Activated CD8-positive, alpha-beta T cell treated with anti-CD3 and anti-CD28 coated beads, Interleukin-2, amount 10 ng/mL, durations not matched to agents 7 days and 5 days (primary cell): Measurements from ENCODE around the gene DOCK1. TPM values are rescaled to one million over a fixed set of nuclear protein-coding genes. Genes with fewer than 3 reads are reported as not detected.

Experiments
- ATAC-seq: fragments of 150-1000 bp; cut with Tn5 transposase; one replicate; pipeline ENCODE4 v1.10.0; 2021; ENCODE audit warnings: moderate library complexity
- CTCF ChIA-PET: fragments of 350-600 bp; sonication (Branson Sonifier 250); formaldehyde crosslinking; loops from one replicate; lab custom pipeline; 2021; ENCODE audit warnings: antibody characterized with exemption; lab: Charles Lee
- POLR2A ChIA-PET: fragments of 350-600 bp; sonication (Branson Sonifier 250); formaldehyde crosslinking; loops from one replicate; lab custom pipeline; 2021; ENCODE audit warnings: antibody characterized with exemption; lab: Charles Lee
- DNase-seq: peaks from one replicate; pipeline ENCODE4 v3.0.0-alpha.2; 2020
- H3K27ac Mint-ChIP-seq: one replicate; pipeline ENCODE4 v1.8.0; 2021; ENCODE audit warnings: mild to moderate bottlenecking, mixed read lengths
- H3K27me3 Mint-ChIP-seq: one replicate; pipeline ENCODE4 v1.8.0; 2021; ENCODE audit warnings: low read depth, mixed read lengths
- H3K36me3 Mint-ChIP-seq: one replicate; pipeline ENCODE4 v1.8.0; 2021; ENCODE audit warnings: low read depth, mixed read lengths
- H3K4me1 Mint-ChIP-seq: one replicate; pipeline ENCODE4 v1.8.0; 2021; ENCODE audit warnings: low read depth, mixed read lengths
- H3K4me3 Mint-ChIP-seq: one replicate; pipeline ENCODE4 v1.8.0; 2021; ENCODE audit warnings: mild to moderate bottlenecking, mixed read lengths
- H3K9me3 Mint-ChIP-seq: one replicate; pipeline ENCODE4 v1.8.0; 2022; ENCODE audit warnings: mixed read lengths; ENCODE audit not compliant: insufficient read depth
- total RNA-seq, 2 experiments: library from RNA; stranded (reverse); gene quantifications; one replicate each; pipeline ENCODE4 v1.2.3, GENCODE V29; 2021

DOCK1 gene
- total RNA-seq, 2 experiments from 2014 or later = not detected

DNA sequence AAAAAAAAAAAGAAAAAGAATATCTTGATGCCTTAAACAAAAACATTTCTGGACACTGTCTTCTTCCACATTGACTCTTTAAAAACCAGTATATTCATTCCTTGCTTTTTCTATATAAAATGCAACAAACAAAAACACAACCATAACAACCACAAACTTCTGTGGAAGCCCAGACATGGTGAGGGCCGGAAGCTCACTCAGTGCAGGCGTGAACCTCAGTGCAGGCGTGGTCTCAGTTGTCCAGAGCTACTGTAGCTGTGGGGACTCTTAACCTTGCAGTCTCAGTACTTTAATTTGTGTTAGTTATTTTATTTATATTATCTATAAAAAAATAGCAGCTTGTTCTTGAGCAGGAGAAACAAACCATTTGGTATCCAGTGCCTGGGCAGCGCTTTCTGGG lies 131.8 kb downstream of the DOCK1 start:
- ChIA-PET POLR2A (no interaction called here), CTCF (no interaction called here)
- Mint-ChIP-seq H3K4me1 (no peaks in the 10 kb centered on the region), H3K36me3 (no peaks in the 10 kb centered on the region), H3K27me3 (no peaks in the 10 kb centered on the region), H3K4me3 (no peak overlapping the region), H3K9me3 (no peaks in the 10 kb centered on the region), H3K27ac (no peak overlapping the region)
- no peak for ATAC-seq
- no peak for DNase-seq

GRCh38 chr10:127039435-127039834 lies 134.2 kb downstream of the DOCK1 start:
- no peaks in the 10 kb centered on the region for H3K9me3 Mint-ChIP-seq
- no peaks in the 10 kb centered on the region for H3K36me3 Mint-ChIP-seq
- no peaks in the 10 kb centered on the region for H3K27me3 Mint-ChIP-seq
- H3K27ac Mint-ChIP-seq = no peak overlapping the region
- CTCF ChIA-PET = no interaction called here
- DNase-seq (no peak), ATAC-seq (no peak)
- no peaks in the 10 kb centered on the region for H3K4me1 Mint-ChIP-seq
- POLR2A ChIA-PET = no interaction called here
- no peak overlapping the region for H3K4me3 Mint-ChIP-seq

DNA sequence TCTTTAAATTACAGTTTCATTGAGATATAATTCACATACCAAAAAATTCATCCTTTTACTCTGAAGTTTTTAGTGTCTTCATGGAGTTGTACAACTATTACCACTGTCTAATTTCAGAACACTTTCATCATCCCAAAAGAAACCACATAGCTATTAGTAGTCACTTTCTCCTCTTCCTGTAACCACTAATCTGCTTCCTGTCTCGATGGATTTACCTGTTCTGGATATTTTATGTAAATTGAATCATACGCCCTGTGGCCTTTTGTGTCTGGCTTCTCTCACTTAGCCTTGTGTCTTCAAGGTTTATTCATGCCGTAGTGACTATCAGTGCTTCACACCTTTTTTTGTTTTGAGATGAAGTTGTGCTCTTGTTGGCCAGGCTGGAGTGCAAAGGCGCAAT lies 135.5 kb downstream of the DOCK1 start:
- H3K36me3 Mint-ChIP-seq = no peaks in the 10 kb centered on the region
- H3K9me3 Mint-ChIP-seq = no peaks in the 10 kb centered on the region
- H3K27ac Mint-ChIP-seq = no peak overlapping the region
- POLR2A ChIA-PET = no interaction called here
- no peak overlapping the region for H3K4me3 Mint-ChIP-seq
- no peaks in the 10 kb centered on the region for H3K4me1 Mint-ChIP-seq
- no peaks in the 10 kb centered on the region for H3K27me3 Mint-ChIP-seq
- ATAC-seq = no peak
- DNase-seq = no peak
- CTCF ChIA-PET = no interaction called here

DNA sequence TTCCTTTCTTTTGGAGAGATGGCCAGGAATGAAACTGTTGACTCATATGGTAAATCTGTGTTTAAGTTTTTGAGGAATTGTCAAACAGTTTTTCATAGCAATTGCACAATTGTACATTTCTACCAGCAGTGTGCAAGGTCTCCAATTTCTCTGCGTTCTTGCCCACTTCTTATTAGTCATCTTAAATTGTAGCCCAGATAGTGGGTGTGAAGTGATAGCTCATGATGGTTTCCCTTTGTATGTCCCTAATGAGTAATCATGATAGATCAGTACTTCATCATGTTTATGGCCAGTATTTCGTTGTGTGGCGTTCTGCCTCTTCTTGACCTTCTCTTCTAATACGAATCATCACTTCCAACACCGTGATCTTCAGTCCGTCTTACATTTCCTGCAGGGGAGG lies 136.3 kb downstream of the DOCK1 start:
- DNase-seq = no peak
- no peaks in the 10 kb centered on the region for H3K4me1 Mint-ChIP-seq
- CTCF ChIA-PET = no interaction called here
- no peak overlapping the region for H3K4me3 Mint-ChIP-seq
- H3K9me3 Mint-ChIP-seq = no peaks in the 10 kb centered on the region
- H3K27me3 Mint-ChIP-seq = no peaks in the 10 kb centered on the region
- POLR2A ChIA-PET = no interaction called here
- no peak overlapping the region for H3K27ac Mint-ChIP-seq
- ATAC-seq = no peak
- H3K36me3 Mint-ChIP-seq = no peaks in the 10 kb centered on the region

- no peak for ATAC-seq
- ChIA-PET POLR2A (no interaction called here), CTCF (no interaction called here)
- Mint-ChIP-seq H3K27me3 (no peaks in the 10 kb centered on the region), H3K9me3 (no peaks in the 10 kb centered on the region), H3K4me1 (no peaks in the 10 kb centered on the region), H3K4me3 (no peak overlapping the region), H3K36me3 (no peaks in the 10 kb centered on the region), H3K27ac (no peak overlapping the region)
- DNase-seq = no peak
Observed at GRCh38 chr10:127043301-127043700, 138.1 kb downstream of the DOCK1 start.

GRCh38 chr10:127044186-127044585 lies 139.0 kb downstream of the DOCK1 start:
- H3K4me3 Mint-ChIP-seq = no peak overlapping the region
- DNase-seq (no peak), ATAC-seq (no peak)
- no peak overlapping the region for H3K27ac Mint-ChIP-seq
- POLR2A ChIA-PET = no interaction called here
- H3K36me3 Mint-ChIP-seq = no peaks in the 10 kb centered on the region
- CTCF ChIA-PET = no interaction called here
- H3K27me3 Mint-ChIP-seq = no peaks in the 10 kb centered on the region
- no peaks in the 10 kb centered on the region for H3K4me1 Mint-ChIP-seq
- H3K9me3 Mint-ChIP-seq = no peaks in the 10 kb centered on the region

DNA sequence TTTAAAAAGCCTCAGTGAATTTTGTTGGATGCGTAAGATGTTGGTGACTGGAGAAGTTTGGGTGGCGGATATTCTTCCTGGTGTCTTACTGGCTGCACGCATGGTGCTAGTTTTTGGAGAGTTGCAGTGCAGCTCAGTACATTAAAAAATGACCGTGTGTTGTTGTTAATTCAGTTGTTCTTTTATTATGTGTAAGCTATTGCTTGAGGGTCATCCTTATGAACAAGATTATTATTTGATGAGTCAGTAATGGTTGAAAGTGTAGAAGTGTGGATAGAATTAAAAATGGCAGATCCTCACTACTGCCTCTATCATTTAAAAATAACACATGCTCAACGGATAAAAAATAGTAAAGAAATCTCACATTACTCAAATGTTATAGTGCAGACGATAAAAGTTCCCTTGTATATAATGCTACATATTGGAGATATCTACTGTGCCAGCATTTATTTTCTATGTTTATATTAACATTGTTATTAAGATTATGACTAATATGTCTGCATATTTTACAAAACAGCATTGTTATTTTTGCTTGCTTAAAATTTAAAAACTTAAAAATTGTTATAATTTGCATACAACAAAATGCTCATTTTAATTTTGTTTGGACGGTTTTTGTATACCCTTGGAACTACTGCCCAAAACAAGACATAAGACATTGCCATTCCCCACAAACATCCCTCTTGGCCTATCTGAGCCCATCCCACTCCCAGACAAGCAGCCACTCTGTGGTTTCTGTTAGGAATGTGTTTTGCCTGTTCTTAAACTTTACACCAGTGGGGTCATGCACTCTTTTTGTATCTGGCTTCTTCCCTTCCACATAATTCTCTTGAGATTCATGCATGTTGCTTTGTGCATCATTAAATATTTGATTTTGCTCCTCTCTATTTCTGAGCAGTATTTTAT lies 142.0 kb downstream of the DOCK1 start:
- Mint-ChIP-seq H3K36me3 (no peaks in the 10 kb centered on the region), H3K27ac (no peak overlapping the region), H3K4me3 (no peak overlapping the region), H3K27me3 (no peaks in the 10 kb centered on the region), H3K9me3 (no peaks in the 10 kb centered on the region), H3K4me1 (no peaks in the 10 kb centered on the region)
- POLR2A ChIA-PET = no interaction called here
- ATAC-seq (no peak), DNase-seq (no peak)
- CTCF ChIA-PET = no interaction called here

GRCh38 chr10:127047878-127048238 lies 142.6 kb downstream of the DOCK1 start:
- Mint-ChIP-seq H3K27me3 (no peaks in the 10 kb centered on the region), H3K4me1 (no peaks in the 10 kb centered on the region), H3K4me3 (no peak overlapping the region), H3K27ac (no peak overlapping the region), H3K36me3 (no peaks in the 10 kb centered on the region), H3K9me3 (no peaks in the 10 kb centered on the region)
- DNase-seq = no peak
- ChIA-PET POLR2A (no interaction called here), CTCF (no interaction called here)
- no peak for ATAC-seq

- H3K9me3 Mint-ChIP-seq = no peaks in the 10 kb centered on the region
- POLR2A ChIA-PET = interaction anchor here (0.5 kb wide), 1 partner anchor 1652 kb away, joined by 3 read pairs; no protein-coding TSS in a partner anchor
- no peak overlapping the region for H3K4me3 Mint-ChIP-seq
- DNase-seq (no peak), ATAC-seq (no peak)
- CTCF ChIA-PET = no interaction called here
- H3K4me1 Mint-ChIP-seq = no peaks in the 10 kb centered on the region
- H3K36me3 Mint-ChIP-seq = no peaks in the 10 kb centered on the region
- H3K27me3 Mint-ChIP-seq = no peaks in the 10 kb centered on the region
- H3K27ac Mint-ChIP-seq = no peak overlapping the region
Observed at GRCh38 chr10:127048630-127049029, 143.4 kb downstream of the DOCK1 start.

- no peak overlapping the region for H3K4me3 Mint-ChIP-seq
- no peak overlapping the region for H3K27ac Mint-ChIP-seq
- ATAC-seq (no peak), DNase-seq (no peak)
- ChIA-PET POLR2A (no interaction called here), CTCF (no interaction called here)
- H3K36me3 Mint-ChIP-seq = no peaks in the 10 kb centered on the region
- no peaks in the 10 kb centered on the region for H3K9me3 Mint-ChIP-seq
- no peaks in the 10 kb centered on the region for H3K27me3 Mint-ChIP-seq
- H3K4me1 Mint-ChIP-seq = no peaks in the 10 kb centered on the region
Observed at GRCh38 chr10:127052001-127052400, 146.8 kb downstream of the DOCK1 start.

DNA sequence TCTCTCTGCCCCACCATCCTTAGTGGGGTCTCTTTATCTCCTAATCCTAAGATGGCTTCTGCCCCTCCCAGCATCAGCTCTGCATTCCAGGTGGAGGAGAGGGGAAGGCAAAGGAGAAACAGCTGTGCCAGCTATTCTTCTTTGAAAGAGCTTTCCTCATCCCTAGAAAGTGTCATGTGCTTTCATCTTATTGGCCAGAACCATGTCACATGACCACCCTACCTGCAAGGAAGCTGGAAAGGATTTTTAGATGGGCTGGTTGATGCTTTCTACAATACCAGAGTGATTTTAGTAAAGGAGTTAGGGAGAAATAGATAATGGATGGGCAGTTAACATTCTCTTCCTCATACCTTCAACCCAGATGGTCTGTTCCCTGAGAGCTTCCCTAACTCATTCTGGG lies 150.0 kb downstream of the DOCK1 start:
- no peaks in the 10 kb centered on the region for H3K36me3 Mint-ChIP-seq
- H3K4me3 Mint-ChIP-seq = no peak overlapping the region
- H3K27ac Mint-ChIP-seq = no peak overlapping the region
- no peak for ATAC-seq
- H3K4me1 Mint-ChIP-seq = no peaks in the 10 kb centered on the region
- no peak for DNase-seq
- ChIA-PET POLR2A (no interaction called here), CTCF (no interaction called here)
- no peaks in the 10 kb centered on the region for H3K27me3 Mint-ChIP-seq
- no peaks in the 10 kb centered on the region for H3K9me3 Mint-ChIP-seq

DNA sequence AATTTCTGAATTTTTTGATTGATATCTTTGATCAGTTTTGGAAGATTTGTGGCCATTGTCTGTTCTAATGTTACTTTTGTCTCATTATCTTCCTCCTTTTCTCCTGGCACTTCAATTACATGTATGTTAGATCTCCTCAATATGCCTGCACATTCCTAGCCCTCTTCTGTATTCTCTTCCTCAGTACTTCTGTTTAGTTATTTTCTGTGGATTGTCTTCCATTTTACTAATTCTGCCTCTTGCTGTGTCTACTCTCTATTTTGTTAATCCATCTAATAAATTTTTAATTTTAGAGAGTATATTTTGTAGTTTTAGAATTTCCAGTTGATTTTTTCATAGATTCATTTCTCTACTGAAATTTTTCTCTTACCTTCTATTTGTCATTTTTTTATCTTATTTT lies 154.1 kb downstream of the DOCK1 start:
- ChIA-PET POLR2A (no interaction called here), CTCF (no interaction called here)
- Mint-ChIP-seq H3K36me3 (no peaks in the 10 kb centered on the region), H3K4me1 (no peaks in the 10 kb centered on the region), H3K27me3 (no peaks in the 10 kb centered on the region), H3K27ac (no peak overlapping the region), H3K9me3 (no peaks in the 10 kb centered on the region), H3K4me3 (no peak overlapping the region)
- DNase-seq = no peak
- no peak for ATAC-seq

- Mint-ChIP-seq H3K9me3 (no peaks in the 10 kb centered on the region), H3K4me3 (no peak overlapping the region), H3K27me3 (no peaks in the 10 kb centered on the region), H3K36me3 (no peaks in the 10 kb centered on the region), H3K4me1 (no peaks in the 10 kb centered on the region), H3K27ac (no peak overlapping the region)
- ATAC-seq = no peak
- DNase-seq = no peak
- POLR2A ChIA-PET = no interaction called here
- CTCF ChIA-PET = interaction anchor here (0.6 kb wide), 1 partner anchor 163 kb away, joined by 3 read pairs; no protein-coding TSS in a partner anchor
Observed at GRCh38 chr10:127063762-127064161, 158.5 kb downstream of the DOCK1 start.
